GM19193 (cell line): ENCODE measurements around the gene GRIN3B.
A peak's percentile ranks its signal among the peaks of the same experiment; 100 is the strongest.

ENCODE experiments used
- POLR2A ChIP-seq: IDR thresholded peaks from 4 replicates; pipeline ENCODE4 v1.6.1; 2011; ENCODE audit not compliant: insufficient read depth, insufficient read length; ENCODE audit errors: extremely low read depth

The GRIN3B gene

GRCh38 chr19:1028062-1028926 lies 28.1 kb downstream of the GRIN3B start:
- TF ChIP-seq POLR2A: peak; percentile 50

- no peak for TF ChIP-seq POLR2A
Measured at GRCh38 chr19:1032264-1032867, 32.1 kb downstream of the GRIN3B start.

- no peak for TF ChIP-seq POLR2A
Measured at GRCh38 chr19:1035998-1036621, 35.9 kb downstream of the GRIN3B start.

- no peak for TF ChIP-seq POLR2A
Measured at GRCh38 chr19:1037621-1038064, 37.4 kb downstream of the GRIN3B start.

DNA sequence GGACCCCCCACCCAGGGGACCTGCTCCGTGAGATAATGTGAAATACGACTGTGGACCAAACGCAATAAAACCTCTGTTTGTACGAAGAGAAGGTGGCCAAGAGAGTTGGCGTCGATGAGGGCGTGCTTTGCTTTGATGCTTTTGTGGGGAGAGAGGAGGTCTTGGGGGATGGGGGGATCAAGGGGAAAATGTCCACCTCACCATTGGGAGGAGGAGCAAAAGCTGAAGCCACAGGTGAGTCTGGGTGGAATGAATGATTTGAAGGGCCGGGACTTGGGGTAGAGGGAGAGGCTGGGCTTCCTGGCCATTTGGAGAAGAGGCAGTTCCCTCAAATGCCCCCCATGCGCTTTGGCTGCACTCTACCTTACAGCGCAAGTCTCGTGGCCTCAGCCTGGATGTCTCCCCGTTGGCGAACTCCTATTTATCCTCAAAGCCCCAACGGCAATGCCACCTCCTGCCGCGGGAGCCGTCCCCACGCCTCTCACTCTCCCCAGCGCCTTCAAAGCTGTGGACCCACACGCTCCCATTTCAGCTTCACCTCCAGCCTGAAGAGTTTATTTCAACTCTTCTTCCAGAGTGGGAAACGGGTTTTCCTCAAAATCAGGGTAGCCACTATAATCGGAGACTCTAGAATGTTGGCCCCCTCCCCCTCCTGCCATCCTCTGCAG lies 38.9 kb downstream of the GRIN3B start:
- TF ChIP-seq POLR2A: no peak

DNA sequence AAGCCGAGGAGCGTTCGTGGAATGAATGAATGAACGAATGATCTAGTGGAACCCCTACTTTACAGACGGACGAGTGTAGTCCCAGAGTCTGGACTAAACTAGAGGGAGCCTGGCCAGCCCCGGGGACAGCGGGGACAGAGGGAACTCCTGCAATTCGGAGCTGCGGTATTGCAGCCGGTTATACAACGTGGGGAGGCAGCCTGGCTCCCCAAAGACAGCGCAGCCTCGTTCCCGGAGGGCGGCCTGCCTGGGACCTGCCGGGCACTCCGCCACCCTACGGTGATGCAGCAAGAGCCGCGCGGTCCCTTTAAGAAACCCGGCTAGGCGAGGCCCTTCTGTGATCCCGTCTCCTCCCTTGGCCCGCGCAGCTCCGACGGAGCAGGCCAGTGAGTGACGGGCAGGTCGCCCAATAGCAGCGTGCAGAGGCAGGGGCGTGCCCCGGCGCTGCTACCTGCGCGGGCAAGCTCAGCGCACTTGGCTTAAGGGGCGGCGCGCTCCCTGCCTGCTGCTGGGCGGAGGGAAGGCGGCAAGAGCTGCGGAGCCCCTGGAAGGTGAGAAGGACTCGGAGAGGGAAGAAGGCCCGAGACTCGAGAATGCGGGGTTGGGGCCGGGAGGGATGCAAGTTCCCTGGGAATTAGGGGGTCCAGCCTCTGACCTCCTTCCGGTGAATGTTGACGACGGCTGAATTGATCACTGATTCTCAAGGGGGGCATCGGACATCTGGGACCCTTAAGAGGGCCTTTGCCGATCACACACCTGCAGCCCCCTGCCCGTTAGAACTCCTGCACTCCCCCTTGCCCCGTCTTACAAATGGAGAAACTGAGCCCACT lies 39.6 kb downstream of the GRIN3B start, which contains the start of gene ABCA7:
Gene ABCA7, plus strand, starts transcription at position 462 of the 830 bp plus-strand sequence. CDS start 1,255 bp downstream, outside the sequence.
- TF ChIP-seq POLR2A: peak; percentile 51

DNA sequence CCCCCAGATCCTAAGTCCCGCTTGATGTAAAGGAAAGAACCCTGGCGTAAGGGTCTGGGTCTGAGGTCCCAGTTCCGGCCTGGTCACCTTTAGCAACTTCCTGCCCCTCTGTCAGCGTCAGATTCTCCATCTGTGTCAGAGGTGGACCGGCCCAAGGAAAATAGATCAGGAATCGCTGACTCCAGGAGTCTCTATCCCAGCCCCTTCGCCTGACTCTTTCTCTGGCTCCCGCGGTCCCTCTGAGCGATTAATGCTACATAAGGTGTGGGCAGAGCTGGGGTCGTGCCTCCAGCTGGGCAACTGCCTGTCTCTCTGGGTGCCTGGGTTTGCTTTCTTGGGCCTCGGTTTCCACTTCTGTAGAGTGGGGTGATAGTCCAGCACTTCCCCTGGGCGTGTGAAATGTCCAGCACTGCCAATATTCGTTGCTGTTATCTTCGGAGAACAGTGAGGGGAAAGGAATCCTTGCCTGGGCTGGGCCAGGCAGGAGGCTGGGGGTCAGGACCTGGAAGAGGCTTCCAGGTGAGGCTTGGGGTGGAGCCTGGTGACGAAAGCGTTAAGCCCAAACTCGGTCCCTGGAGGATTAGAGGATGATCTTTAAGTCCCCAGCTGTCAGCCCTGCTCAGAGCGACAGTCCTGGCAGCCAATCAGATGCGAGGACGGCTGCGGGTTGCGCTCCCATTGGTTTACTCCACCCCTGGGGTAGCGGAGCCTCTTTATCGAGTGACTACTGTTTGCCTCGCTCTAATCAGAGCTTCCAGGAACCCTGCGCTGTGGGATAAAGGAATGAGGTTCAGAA lies 40.5 kb downstream of the GRIN3B start:
- no peak for TF ChIP-seq POLR2A

DNA sequence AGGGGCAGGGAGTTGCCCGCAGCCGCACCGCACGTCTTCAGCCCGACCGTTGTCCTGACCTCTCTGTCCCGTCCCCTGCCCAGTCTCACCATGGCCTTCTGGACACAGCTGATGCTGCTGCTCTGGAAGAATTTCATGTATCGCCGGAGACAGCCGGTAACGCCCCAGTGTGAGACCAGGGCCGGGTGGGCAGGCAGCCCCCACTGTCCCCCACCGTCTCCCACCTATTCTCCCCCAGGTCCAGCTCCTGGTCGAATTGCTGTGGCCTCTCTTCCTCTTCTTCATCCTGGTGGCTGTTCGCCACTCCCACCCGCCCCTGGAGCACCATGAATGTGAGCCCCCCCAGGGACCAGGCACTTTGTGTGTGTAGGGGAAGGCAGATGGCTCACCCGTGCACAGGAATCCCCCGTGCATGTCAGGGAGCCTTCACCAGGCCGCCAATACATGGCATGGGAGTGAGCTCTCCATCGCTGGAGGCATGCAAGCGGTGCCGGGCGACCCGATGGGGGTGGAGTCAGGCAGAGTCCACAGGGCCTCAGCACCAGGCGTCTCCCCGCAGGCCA lies 41.1 kb downstream of the GRIN3B start:
- no peak for TF ChIP-seq POLR2A

GRCh38 chr19:1041835-1042685 lies 41.8 kb downstream of the GRIN3B start:
- TF ChIP-seq POLR2A: no peak

DNA sequence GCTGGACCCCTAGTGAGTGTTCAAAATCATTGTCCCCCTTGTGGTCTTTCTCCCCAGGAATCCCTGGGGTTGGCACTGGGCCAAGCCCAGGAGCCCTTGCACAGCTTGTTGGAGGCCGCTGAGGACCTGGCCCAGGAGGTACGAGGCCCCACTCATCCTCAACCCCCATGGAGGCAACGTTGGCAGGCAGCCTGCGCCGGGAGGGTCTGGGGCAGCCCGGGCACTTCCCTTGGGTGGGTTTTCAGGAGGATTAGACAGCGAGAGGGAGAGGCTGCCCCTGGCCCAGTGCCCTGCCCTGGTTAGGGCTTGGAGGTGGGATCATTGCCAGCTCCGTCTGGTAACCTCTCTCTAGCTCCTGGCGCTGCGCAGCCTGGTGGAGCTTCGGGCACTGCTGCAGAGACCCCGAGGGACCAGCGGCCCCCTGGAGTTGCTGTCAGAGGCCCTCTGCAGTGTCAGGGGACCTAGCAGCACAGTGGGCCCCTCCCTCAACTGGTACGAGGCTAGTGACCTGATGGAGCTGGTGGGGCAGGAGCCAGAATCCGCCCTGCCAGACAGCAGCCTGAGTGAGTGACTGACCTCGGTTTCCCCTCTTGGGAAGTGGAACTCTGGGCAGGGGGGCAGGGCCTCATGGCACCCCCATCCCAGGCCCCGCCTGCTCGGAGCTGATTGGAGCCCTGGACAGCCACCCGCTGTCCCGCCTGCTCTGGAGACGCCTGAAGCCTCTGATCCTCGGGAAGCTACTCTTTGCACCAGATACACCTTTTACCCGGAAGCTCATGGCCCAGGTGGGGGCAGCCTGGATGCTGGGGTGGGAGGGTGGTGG lies 42.7 kb downstream of the GRIN3B start:
- TF ChIP-seq POLR2A: no peak

GRCh38 chr19:1045247-1045603 lies 45.0 kb downstream of the GRIN3B start:
- TF ChIP-seq POLR2A: no peak
